ENCODE measurements around the gene ZNF423.

The ZNF423 gene

DNA sequence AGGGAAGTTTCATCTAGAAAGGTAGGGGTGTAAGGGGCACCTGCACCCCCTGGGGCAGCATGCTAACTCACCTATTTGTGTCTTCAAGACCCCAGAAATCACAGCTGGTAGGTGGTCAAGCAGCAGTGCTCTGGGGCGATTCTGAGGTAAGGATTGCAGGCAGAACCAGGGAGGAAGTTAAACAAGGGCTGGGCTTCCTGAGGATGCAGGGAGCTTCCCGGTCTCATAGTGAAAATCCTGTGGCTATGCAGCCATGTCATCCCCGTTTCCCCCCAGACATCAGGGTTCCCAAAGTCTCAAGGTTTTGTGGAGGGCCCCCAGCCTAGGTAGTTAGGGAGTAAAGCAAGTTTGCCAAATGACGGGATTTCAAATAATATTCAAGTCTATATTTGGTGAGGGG, 403.8 kb downstream of the ZNF423 start:
- no peak for DNase-seq

DNA sequence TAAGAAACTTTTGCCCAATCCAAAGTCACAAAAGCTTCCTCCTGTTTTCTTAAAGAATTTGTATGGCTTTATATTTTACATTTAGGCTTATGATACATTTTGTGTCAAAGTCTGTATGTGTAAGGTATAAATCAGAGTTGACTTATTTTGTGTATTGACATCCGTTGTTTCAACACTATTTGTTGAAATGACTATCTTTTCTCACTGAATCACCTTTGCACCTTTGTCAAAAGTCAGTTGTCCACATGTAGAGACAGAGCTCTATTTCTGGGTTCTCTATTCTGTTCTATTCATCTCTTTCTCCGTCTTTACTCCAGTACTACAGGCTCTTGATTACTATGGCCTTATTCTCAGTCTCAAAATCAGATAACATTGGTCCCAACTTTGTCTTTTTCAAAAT, 409.1 kb downstream of the ZNF423 start:
- DNase-seq: no peak

DNA sequence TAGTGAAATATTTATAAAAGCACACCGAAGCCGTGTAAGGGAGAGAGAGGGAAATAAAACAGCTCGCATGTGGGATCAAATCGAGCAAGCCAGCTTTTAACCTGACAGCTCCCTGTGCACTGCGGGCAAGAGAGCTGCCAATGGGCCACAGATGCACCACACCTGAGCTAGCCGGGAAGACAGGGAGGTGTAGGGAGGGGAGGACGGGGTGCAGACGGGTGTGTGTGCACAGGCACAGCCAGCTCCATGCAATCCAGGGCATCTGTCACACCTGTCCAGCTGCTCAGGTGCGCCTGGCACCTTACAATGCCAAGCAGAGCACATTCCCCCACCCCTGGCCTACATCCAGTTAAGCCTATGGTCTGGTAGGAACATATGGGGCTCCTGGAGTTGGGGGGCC, 412.3 kb downstream of the ZNF423 start:
- no peak for DNase-seq

DNA sequence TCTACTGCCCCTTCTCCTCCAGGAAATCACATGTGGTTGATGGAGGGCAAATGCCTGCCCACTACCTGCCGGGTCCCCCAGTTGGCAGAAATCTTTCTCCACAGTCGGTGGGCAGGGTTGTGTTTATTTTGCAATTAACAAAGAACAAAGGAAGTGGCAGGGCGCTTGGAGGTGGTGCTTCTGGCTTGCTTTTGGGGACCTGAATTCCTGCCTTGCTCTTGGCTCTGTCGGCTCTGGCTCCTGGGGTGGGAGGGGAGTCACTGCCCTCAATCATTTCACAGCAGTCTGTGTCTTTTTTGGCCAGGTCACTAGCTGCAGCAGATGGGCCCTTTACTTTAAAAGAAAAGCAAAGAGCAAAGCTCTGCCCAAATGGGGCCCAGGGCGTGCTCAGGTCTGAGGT, 413.1 kb downstream of the ZNF423 start:
- DNase-seq: no peak

DNA sequence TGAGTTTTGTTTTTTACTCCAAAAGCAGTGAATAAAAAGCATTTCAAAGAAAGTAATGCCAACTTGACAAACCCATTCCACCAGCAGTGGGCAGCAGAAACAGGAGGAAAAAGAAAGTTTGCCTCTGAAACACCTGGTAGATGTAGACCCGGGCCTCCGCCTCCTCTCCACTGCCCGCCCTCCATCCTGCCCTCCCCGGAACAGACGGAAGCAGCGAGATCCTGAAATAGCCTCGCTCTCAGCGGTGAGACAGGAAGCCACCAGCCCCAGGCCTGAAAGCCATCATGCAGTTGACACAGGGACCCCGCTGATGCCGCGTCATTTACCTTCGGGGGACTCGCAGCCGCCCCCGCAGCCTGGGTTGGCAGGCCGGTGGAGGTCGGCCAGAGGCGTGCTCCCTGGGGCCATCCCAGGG, 414.5 kb downstream of the ZNF423 start:
- DNase-seq: peak; percentile 60

DNA sequence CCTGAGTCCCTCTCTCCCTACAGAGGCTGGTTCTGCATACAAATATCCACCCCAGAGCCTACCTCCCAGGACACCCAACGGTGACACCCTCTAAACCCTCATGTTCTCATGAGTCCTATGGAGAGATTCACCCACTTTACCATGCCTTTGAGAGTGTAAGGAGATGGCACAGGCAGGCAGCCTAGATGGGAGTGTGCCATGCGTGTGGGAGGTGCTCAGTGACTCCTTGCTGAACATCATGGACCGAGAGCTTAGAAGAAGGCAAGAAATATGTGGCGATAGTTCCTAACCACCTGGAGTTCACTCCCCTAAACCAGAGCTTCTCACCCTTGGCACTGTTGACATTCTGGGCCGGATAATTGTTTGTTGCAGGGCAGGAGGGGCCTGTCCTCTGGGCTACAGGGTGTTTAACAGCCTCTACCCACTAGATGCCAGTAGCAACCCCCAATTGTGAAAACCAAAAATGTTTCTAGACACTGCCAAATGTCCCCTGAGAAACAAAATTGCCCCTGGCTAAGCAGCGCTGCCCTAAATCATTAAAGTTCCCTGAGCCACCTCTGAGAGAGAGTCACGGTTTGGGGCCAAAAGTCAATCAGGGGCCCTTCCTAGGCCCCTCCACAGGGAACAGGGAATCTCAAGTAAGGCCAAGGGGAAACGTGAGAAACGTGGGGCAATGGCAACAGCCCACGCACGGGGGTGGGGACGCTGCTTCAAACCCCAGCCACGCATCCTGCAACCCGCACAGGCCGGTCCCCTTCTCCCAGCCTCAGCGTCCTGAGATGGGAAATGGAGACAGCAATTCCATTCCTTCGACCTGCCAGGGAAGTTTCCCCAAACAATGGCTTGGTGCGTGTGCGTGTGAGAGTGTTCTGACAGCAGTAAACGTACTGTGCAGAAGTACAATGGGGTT, 415.5 kb downstream of the ZNF423 start:
- no peak for DNase-seq

DNA sequence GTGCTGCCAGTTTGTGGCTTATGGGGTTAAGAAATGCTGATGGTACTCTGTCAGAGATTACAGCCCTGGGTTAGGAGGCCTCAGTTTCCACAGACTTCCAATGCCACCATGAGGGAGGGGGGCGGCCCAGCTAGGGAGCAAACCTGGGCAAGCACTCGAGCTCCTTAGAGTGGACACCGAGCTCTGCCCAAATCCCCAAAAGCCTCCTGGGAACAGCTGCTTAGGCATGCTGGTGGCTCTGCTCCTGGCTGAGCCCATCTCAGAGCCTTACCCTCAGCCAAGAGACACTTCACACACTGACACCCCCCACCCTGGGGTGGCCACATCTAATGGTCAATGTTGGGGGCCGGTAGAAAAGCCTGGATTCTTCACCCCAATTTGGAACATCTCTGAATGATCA, 416.2 kb downstream of the ZNF423 start:
- DNase-seq: no peak

DNA sequence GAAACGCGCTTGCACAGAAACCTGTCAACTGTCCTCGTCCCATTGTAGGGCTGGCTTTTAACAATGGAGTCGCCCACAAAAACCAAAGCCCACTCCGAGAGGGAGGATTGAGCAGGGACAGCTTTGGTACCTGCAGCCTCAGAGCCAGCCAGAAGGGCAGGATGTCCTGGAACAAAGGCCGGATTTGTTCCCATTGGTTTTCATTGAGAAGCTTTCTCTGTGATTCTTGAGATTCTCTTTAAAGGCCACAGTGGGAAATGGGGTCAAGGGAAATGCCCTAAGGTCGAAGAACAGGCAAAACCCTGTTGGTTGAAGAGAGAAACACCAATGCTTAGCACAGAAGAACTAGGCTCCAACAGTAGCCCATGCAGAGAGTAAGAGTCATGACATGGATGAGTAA, 416.9 kb downstream of the ZNF423 start:
- no peak for DNase-seq

Measured in GDM1 (cell line).